GM12874 (cell line): ENCODE results near the gene LDLRAD4.

Experiments used
- CTCF ChIP-seq: IDR thresholded peaks from 2 replicates; pipeline ENCODE4 v1.5.1; 2011; ENCODE audit warnings: low read depth, mild to moderate bottlenecking, control low read depth, low read length, moderate library complexity; ENCODE audit not compliant: insufficient read depth

The LDLRAD4 gene

GRCh38 chr18:13400636-13401315, 182.2 kb downstream of the LDLRAD4 start:
- no peak for TF ChIP-seq CTCF

GRCh38 chr18:13401404-13401803, 182.8 kb downstream of the LDLRAD4 start:
- no peak for TF ChIP-seq CTCF

- no peak for TF ChIP-seq CTCF
Observed at GRCh38 chr18:13401826-13402225, 183.3 kb downstream of the LDLRAD4 start.

DNA sequence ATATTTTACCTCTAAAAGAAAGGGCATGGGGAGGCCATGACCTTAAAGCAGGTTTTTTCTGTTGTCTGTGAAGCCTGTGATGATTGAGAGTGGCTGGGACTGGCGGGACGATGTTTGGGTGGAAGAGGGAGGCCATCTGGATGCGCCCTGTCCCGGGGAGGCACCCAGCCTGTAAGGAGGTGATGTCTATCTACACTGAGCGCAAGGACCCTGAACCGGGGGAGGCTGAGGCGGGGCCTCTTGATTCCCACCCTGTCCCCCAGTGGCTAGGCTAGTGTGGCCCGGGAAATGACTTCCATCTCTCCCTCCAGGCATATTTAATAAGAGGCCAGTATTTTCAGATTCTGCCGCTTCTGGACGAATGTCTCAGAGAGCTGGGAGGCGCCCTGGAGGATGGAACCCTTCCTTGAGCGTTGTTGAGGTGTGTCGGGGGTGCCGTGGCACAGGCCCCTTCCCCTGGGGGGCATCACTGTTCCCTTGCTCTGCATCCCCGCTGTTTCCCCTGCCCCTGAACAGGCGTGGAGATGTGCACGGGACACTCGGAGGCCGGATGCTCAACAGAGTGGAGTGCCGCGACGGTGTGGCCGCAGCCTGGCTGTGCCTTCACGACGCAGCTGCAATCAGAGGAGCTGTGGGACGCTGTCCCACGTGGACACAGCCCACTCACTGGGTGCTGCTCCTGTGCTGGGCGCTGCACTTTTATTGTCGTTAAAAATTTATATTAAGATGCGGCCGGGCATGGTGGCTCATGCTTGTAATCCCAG, 185.4 kb downstream of the LDLRAD4 start:
- TF ChIP-seq CTCF = no peak

DNA sequence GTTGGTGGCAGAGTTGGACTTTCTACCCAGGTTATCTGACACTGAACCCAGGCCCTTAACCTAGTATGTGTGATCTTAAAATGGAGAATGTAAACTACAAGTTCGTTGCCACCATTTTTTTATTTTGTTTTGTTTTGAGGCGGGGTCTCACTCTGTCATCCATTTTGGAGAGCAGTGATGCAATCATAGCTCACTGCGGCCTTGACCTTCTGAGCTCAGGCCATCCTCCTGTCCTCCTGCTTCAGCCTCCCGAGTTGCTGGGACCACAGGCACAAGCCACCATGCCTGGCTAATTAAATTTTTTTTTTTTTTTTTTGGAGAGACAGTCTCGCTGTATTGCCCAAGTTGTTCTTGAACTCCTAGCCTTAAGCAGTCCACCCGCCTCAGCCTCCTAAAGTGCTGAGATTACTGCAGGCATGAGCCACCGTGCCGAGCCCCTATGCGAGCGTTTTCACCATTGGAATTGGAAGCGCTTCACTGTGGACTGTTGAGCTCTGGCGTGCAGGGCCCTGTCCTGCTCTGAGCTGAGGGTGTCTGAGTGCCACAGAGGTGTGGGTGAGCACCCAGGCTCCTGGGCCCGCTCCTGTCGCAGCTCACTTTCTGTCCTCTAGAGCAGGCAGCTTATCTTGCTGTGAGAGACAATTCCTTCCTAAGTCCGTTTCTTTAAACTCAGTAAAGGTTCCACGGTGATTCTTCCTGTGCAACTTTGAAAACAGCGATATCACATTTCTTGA, 186.9 kb downstream of the LDLRAD4 start:
- no peak for TF ChIP-seq CTCF

GRCh38 chr18:13406049-13406615, 187.6 kb downstream of the LDLRAD4 start:
- TF ChIP-seq CTCF = no peak

DNA sequence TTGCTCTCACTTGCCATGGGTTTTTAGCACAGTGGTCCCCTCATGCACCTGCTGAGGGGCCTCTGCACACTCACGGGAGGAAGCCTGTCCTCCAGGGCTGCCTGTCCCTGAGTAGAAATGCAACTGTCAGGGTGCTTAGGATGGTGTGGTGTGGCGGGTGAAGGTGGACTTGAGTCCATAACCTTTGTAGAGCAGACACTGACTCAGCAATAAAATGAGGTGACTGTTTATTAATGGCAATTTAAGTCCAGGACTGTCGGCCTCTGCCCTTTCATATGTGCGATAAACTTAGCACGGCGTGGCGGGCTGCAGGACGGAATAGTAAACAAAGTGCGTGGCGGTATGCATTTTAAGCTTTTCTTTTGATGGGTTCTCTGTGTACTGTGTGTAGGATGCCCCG, 188.2 kb downstream of the LDLRAD4 start:
- TF ChIP-seq CTCF = no peak
